GM12872 (cell line): ENCODE measurements around the gene C1orf21.

ENCODE experiments used
- TF ChIP-seq, protein P1 (sequence below): IDR thresholded peaks from 3 replicates; pipeline ENCODE4 v1.5.1; 2011; ENCODE audit warnings: low read depth, mild to moderate bottlenecking, low read length, moderate library complexity; ENCODE audit not compliant: insufficient read depth

Gene C1orf21

DNA sequence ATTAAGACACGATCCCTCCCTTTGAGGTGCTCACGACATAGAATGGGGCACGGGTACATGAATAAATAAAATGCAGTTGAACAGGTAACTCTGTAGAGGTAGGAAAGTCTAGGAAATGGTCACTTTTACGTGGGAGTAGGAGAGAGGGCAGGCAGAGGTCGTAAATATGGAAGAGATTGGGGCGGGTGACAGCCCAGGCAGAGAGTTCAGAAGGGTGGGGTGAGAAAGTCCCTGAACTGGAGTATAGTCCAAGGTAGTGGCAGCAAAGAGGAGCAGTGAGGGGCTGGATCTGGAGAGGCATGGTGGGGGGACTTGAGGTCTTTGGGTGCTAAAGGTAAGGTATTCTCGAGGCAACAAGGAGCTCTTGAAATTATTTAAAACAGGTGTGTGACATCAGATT lies 147.9 kb downstream of the C1orf21 start:
- TF ChIP-seq, protein P1, sequence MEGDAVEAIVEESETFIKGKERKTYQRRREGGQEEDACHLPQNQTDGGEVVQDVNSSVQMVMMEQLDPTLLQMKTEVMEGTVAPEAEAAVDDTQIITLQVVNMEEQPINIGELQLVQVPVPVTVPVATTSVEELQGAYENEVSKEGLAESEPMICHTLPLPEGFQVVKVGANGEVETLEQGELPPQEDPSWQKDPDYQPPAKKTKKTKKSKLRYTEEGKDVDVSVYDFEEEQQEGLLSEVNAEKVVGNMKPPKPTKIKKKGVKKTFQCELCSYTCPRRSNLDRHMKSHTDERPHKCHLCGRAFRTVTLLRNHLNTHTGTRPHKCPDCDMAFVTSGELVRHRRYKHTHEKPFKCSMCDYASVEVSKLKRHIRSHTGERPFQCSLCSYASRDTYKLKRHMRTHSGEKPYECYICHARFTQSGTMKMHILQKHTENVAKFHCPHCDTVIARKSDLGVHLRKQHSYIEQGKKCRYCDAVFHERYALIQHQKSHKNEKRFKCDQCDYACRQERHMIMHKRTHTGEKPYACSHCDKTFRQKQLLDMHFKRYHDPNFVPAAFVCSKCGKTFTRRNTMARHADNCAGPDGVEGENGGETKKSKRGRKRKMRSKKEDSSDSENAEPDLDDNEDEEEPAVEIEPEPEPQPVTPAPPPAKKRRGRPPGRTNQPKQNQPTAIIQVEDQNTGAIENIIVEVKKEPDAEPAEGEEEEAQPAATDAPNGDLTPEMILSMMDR = no peak

- TF ChIP-seq, protein P1 = no peak
Observed at GRCh38 chr1:184535191-184535970, 148.6 kb downstream of the C1orf21 start.

DNA sequence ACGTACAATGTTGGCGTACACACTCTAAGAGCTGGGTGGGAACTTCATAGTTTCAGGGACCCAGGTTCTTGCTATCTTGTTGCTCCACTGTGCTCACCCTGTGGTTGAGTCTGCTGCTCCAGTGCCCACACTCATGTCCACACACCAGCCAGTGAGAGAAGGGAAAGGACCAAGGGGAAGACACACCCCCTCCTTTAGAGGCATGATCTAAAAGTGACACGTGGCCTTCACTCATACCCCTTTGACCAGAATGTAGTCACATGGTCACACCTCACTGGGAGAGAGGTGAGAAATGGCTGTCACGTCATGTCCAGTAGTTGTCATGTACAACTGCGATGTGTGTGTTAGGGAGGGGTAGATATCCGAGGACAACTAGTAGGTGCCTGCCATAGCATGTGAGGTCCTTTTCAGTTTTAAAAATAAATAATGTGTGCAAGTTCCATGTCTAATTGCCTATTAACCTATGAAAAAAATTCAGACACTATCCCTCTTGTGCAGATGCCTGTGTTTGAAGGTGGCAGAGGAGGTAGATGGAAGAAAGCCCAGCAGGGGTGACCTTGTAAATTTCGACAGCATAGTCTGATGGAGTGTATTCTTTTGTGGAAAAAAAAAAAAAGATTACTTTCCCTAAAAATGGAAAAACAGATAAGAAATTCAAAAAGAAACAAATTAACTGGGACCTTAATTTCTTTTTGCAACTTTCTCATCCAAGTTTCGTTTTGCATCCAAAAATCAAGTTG lies 149.6 kb downstream of the C1orf21 start:
- TF ChIP-seq, protein P1 = no peak

- TF ChIP-seq, protein P1 = no peak
Observed at GRCh38 chr1:184539580-184539979, 152.8 kb downstream of the C1orf21 start.

GRCh38 chr1:184541537-184542152 lies 154.8 kb downstream of the C1orf21 start:
- TF ChIP-seq, protein P1 = no peak

DNA sequence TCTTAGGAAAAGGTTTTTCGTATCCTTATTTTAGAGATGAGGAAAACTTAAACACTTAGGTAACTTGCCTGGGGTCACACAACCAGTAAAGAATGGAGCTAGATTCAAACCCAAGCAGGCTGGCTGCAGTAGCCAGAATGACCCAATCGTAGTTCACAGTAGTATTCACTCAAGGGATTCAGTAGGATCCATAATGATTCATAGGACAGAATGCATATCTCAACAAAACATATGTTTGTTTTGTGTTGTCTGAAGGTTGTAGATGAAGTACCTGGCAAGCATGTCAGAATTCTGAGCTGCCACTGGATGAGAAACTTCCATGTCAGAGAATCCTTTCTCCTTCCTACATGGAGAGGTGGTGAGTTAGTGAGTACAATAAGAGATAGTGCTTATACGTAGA lies 155.5 kb downstream of the C1orf21 start:
- TF ChIP-seq, protein P1 = no peak

- TF ChIP-seq, protein P1 = no peak
Observed at GRCh38 chr1:184545601-184546000, 158.8 kb downstream of the C1orf21 start.
